Measurements from ENCODE around the gene LIMK2.

DNA sequence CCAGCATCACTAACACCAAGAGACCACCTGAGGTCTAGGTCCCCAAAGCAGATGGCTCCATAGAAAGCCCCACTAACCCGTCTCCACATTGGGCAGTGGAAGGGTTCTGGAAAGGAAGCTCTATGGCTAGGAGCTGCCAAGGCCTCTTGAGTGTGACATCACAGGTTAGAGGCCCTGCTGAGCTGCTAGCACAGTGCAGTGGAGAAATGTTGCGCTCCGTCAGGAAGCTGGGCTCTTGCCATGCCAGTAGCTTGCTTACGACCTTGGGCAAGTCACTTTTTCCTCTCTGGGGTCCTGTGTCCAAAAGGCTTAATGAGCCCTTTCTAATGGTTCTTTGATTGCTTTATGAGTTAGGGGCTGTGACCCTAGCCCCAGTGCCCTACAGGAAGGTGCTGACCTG is 69.6 kb downstream of the LIMK2 start:
- no peak for TF ChIP-seq CTCF (IDR thresholded peaks at IDR 0.05)
- TF ChIP-seq POLR2A (IDR thresholded peaks at IDR 0.05), result no peak
